Erythroblast (primary cell): Measurements from ENCODE around the gene FOXJ3.

Experiments used
- GATA1 ChIP-seq: IDR thresholded peaks from 2 replicates; pipeline ENCODE4 v1.6.1; 2011; ENCODE audit warnings: low read depth, mild to moderate bottlenecking, control low read depth, low read length, moderate library complexity
- POLR2A ChIP-seq: IDR thresholded peaks from 2 replicates; pipeline ENCODE4 v1.6.1; 2011; ENCODE audit warnings: mild to moderate bottlenecking, low read length

DNA sequence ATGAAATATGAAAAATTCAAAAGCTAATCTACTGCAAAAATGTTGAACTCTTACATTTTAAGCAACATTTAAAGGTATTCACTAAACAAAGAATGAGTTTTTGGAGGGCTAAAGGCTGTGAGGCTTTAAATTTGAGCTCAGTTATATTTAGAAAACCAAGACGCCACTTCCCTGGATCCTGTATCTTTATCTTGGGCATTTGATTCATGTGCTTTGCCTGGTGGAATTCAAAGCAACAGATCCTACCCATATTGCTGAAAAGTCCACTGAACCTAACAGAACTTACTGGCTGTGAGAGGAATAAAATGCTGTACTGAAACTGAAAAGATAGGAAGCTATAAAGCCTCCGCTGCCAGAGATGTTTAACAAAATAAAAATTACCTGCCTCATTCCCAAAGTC is 14.3 kb downstream of the FOXJ3 start:
- TF ChIP-seq POLR2A (no peak), GATA1 (no peak)
